GM12875 (cell line): ENCODE measurements around the gene KLB.
"Not testable (repeated sequence)": the region's sequence is repeated elsewhere in the genome, so short reads cannot be mapped to it uniquely, and the experiment has no call there.

Source experiments
- H3K4me3 ChIP-seq: one replicate; pipeline ENCODE4 v1.5.1; 2011; ENCODE audit warnings: low read depth, low read length, control low read depth
- TF ChIP-seq, protein P1 (sequence below): IDR thresholded peaks from 2 replicates; pipeline ENCODE4 v1.5.1; 2011; ENCODE audit warnings: low read depth, mild to moderate bottlenecking, control low read depth, inconsistent platforms, low read length, moderate library complexity, borderline replicate concordance; ENCODE audit not compliant: insufficient read depth

The KLB gene

GRCh38 chr4:39407584-39407885 lies 805 bp downstream of the KLB start:
- TF ChIP-seq, protein P1, sequence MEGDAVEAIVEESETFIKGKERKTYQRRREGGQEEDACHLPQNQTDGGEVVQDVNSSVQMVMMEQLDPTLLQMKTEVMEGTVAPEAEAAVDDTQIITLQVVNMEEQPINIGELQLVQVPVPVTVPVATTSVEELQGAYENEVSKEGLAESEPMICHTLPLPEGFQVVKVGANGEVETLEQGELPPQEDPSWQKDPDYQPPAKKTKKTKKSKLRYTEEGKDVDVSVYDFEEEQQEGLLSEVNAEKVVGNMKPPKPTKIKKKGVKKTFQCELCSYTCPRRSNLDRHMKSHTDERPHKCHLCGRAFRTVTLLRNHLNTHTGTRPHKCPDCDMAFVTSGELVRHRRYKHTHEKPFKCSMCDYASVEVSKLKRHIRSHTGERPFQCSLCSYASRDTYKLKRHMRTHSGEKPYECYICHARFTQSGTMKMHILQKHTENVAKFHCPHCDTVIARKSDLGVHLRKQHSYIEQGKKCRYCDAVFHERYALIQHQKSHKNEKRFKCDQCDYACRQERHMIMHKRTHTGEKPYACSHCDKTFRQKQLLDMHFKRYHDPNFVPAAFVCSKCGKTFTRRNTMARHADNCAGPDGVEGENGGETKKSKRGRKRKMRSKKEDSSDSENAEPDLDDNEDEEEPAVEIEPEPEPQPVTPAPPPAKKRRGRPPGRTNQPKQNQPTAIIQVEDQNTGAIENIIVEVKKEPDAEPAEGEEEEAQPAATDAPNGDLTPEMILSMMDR, result no peak
- H3K4me3 ChIP-seq, result no peak overlapping the region

DNA sequence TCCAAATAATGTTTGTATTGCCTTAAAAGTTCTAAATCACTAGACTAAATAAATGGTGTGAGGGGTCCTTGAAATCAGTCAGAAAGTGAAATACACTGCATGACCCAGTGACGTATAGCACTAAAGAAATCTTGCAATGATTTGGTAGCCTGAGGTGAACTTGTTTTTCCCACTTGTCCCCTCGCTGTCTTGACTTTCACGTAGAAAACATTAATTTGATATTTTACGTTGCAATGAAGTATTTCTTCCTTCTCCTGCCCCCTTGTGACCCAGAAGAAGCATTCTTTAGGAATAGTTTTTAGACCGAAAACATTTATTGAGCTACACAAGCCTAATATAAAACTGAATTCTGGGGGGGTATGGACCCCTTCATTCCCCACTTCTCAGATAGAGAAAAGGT lies 3.7 kb downstream of the KLB start:
- TF ChIP-seq, protein P1, result no peak
- H3K4me3 ChIP-seq, result no peak overlapping the region

- not testable (repeated sequence) for H3K4me3 ChIP-seq
These were observed 4.8 kb downstream of the KLB start for GRCh38 chr4:39411561-39411960.

DNA sequence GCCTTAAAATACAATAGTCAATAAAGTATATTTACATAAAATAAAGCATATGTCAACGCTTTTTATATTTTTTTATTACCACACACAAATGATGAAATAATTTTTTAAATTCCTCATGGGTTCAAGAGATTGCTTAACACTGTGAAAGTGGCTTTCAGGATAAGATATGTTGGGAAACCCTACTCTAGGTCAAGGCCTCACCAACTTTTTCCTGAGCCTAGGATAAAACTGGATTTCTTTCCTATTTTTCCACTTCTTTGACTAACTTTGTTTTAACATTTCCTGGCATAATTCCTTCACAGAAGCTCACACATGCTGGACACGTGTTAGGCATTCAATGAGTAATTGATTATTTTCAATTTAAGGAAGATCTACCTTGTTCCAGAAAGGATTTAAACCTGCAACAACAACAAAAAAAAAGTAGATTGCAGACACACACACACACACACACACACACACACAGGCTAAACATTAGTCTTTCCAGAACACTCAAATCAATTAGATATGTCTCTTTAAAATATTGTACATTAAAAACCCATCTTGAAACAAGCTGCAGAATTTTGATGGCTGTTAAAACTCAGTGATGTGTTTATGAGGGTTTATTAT lies 9.1 kb downstream of the KLB start:
- TF ChIP-seq, protein P1, result no peak
- H3K4me3 ChIP-seq, result no peak overlapping the region

DNA sequence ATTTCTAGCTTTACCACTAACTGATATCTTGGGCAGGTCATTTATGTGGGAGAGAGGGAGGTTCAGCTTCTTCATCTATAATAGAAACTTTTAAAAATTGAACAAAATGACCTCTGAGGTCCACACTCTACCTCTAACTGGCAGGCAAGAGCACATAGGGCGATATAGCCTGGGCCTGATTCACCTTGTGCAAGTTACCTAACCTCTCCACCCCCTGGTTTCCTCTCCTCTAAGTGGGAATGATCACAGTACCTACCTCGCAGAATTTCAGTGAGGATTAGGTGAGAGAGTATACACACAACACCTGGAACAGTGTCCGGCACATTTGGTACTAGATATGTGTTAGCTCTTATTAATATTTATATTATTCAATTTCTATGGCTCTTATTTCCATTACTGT lies 15.5 kb downstream of the KLB start:
- TF ChIP-seq, protein P1, result no peak
- H3K4me3 ChIP-seq, result no peak overlapping the region

GRCh38 chr4:39425297-39425696 lies 18.6 kb downstream of the KLB start:
- H3K4me3 ChIP-seq, result not testable (repeated sequence)

DNA sequence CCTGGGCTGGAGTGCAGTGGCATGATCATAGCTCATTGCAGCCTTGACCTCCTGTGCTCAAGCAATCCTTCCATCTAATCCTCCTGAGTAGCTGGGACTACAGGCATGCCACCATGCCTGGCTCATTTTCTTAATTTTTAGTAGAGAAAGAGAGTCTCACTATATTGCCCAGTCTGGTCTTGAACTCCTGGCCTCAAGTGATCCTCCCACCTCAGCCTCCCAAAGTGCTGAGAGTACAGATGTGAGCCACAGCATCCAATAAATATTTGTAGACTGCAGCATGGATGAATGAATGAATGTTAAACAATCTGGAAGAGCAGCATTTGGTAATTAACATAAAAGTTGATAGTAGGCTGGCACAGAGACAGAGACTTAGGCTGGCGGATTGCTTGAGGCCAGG lies 20.0 kb downstream of the KLB start:
- TF ChIP-seq, protein P1, result no peak
- no peak overlapping the region for H3K4me3 ChIP-seq

- H3K4me3 ChIP-seq, result no peak overlapping the region
- TF ChIP-seq, protein P1, result no peak
These were observed 20.9 kb downstream of the KLB start for GRCh38 chr4:39427520-39428114.
